ENCODE measurements around the gene LIMCH1. TPM values are rescaled to one million over a fixed set of nuclear protein-coding genes. Genes with fewer than 3 reads are reported as not detected.
A peak's percentile ranks its signal among the peaks of the same experiment; 100 is the strongest.

The LIMCH1 gene
- total RNA-seq, 2 experiments from 2014 or later, result not detected

DNA sequence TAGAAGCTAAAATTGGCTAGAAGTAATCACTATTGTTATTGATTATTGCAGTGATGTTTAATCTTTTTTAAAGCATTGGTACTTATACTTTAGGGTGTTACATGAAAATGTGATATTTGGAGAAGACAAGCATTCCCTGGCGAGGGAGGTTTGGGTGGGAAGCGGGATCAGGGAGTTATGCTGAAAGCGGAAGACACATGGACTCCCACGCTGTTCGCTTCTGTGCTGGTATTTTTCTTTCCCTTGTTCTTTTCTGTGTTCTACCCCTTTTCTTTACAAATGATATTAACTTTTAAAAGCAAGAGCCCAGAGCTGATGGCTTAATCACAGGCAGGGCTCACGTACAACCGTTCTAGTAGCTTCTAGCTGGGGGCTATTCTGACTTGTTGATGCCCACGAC is 148.9 kb downstream of the LIMCH1 start:
- Histone ChIP-seq H3K4me1 (ENCODE audit: insufficient read depth, low read length, poor library complexity, severe bottlenecking) (no peaks in the 10 kb centered on the region), H3K4me2 (ENCODE audit: low read length) (no peak overlapping the region), H4K20me1 (ENCODE audit: insufficient read depth, low read length) (no peaks in the 10 kb centered on the region), H3K9me3 (ENCODE audit: low read length) (no peaks in the 10 kb centered on the region), H3K79me2 (ENCODE audit: insufficient read depth, low read depth, low read length) (no peaks in the 10 kb centered on the region), H2AFZ (ENCODE audit: low read length) (no peak overlapping the region), H3K36me3 (ENCODE audit: insufficient read depth, low read length) (no peaks in the 10 kb centered on the region), H3K27ac (ENCODE audit: low read depth, low read length, poor library complexity, severe bottlenecking) (no peak overlapping the region), H3K9me2 (ENCODE audit: insufficient read depth, low read length) (no peaks in the 10 kb centered on the region), H3K4me3 (ENCODE audit: low read depth, low read length, poor library complexity, severe bottlenecking) (no peak overlapping the region)
- DNase-seq (ENCODE audit: low spot score), result no peak
- no TSS peak for BruUV-seq (replicated peaks)
- TF ChIP-seq EZH2phosphoT487 (IDR thresholded peaks at IDR 0.05; ENCODE audit: borderline replicate concordance, low read depth, low read length), result no peak
- TF ChIP-seq, protein P1, sequence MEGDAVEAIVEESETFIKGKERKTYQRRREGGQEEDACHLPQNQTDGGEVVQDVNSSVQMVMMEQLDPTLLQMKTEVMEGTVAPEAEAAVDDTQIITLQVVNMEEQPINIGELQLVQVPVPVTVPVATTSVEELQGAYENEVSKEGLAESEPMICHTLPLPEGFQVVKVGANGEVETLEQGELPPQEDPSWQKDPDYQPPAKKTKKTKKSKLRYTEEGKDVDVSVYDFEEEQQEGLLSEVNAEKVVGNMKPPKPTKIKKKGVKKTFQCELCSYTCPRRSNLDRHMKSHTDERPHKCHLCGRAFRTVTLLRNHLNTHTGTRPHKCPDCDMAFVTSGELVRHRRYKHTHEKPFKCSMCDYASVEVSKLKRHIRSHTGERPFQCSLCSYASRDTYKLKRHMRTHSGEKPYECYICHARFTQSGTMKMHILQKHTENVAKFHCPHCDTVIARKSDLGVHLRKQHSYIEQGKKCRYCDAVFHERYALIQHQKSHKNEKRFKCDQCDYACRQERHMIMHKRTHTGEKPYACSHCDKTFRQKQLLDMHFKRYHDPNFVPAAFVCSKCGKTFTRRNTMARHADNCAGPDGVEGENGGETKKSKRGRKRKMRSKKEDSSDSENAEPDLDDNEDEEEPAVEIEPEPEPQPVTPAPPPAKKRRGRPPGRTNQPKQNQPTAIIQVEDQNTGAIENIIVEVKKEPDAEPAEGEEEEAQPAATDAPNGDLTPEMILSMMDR (conservative IDR thresholded peaks at IDR 0.05; ENCODE audit: low read length), result no peak
- ChIA-PET CTCF (ENCODE audit: unreplicated experiment) (no interaction called here), POLR2A (interaction anchor here (0.5 kb wide), 1 partner anchor 16 kb away, joined by 4 read pairs; no protein-coding TSS in a partner anchor)
- intact Hi-C loops (cut with micrococcal nuclease; ENCODE audit: unreplicated experiment), result no loop called here

DNA sequence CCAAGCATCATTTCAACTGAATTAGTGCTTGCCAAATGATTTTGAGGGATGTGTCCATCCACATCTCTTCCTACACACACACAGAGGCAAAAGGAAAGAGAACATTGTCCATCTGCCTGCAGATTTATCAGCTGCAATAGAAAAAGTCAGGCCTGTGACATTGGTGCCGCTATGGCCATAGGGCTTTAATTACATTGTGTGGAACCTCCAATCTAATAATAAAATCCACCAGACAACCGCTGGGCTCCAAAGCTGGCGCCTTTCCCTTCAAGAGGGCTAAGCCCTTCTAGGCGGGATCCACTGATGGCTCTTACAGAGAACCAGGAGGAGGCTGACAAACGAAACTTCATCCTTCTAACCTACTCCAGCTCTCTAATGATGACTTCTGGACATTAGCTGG is 150.0 kb downstream of the LIMCH1 start:
- no peaks in the 10 kb centered on the region for H3K9me2 ChIP-seq (ENCODE audit: insufficient read depth, low read length)
- no TSS peak for BruUV-seq (replicated peaks)
- H3K79me2 ChIP-seq (ENCODE audit: insufficient read depth, low read depth, low read length), result no peaks in the 10 kb centered on the region
- H3K4me1 ChIP-seq (ENCODE audit: insufficient read depth, low read length, poor library complexity, severe bottlenecking), result no peaks in the 10 kb centered on the region
- ChIA-PET POLR2A (interaction anchor here (0.7 kb wide), 1 partner anchor 157 kb away, joined by 4 read pairs; no protein-coding TSS in a partner anchor), CTCF (ENCODE audit: unreplicated experiment) (no interaction called here)
- no peak overlapping the region for H3K4me3 ChIP-seq (ENCODE audit: low read depth, low read length, poor library complexity, severe bottlenecking)
- H3K4me2 ChIP-seq (ENCODE audit: low read length), result no peak overlapping the region
- intact Hi-C loops (cut with micrococcal nuclease; ENCODE audit: unreplicated experiment), result no loop called here
- no peaks in the 10 kb centered on the region for H3K9me3 ChIP-seq (ENCODE audit: low read length)
- H4K20me1 ChIP-seq (ENCODE audit: insufficient read depth, low read length), result no peaks in the 10 kb centered on the region
- TF ChIP-seq EZH2phosphoT487 (IDR thresholded peaks at IDR 0.05; ENCODE audit: borderline replicate concordance, low read depth, low read length), result no peak
- TF ChIP-seq, protein P1 (conservative IDR thresholded peaks at IDR 0.05; ENCODE audit: low read length), result no peak
- no peak overlapping the region for H3K27ac ChIP-seq (ENCODE audit: low read depth, low read length, poor library complexity, severe bottlenecking)
- no peak overlapping the region for H2AFZ ChIP-seq (ENCODE audit: low read length)
- no peak for DNase-seq (ENCODE audit: low spot score)
- H3K36me3 ChIP-seq (ENCODE audit: insufficient read depth, low read length), result no peaks in the 10 kb centered on the region

DNA sequence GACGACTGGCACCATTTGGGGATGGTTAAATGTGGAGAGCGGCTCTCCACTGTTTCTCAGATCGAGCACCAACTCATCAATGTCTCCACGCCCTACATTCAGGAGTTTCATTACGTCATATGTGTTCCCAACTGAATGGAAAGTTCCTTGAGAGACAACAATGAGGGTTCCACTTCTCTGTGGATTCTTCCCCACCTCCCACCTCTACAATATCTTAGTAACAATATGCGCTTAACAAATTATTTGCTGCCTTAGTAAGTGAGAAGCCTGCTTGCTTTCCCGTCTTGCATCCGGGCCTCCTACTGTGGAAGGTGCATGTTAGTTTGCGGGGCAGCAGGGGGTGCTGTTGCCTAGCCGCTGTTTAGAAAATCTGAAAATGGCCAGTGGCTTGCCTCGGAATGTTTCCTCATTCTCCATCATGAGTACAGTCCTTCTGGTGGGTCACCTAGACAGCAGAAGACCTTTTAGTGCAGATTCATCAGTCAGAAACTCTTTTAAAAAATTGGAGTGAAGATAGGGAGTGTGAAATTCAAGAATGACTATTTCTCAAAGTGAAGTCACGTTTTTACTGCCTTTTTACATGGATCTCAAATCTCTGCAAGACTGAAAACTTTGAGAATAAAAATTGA is 154.9 kb downstream of the LIMCH1 start:
- BruUV-seq (replicated peaks), result no TSS peak
- Histone ChIP-seq H3K9me3 (ENCODE audit: low read length) (no peaks in the 10 kb centered on the region), H3K27ac (ENCODE audit: low read depth, low read length, poor library complexity, severe bottlenecking) (no peak overlapping the region), H3K36me3 (ENCODE audit: insufficient read depth, low read length) (no peaks in the 10 kb centered on the region), H3K4me1 (ENCODE audit: insufficient read depth, low read length, poor library complexity, severe bottlenecking) (no peaks in the 10 kb centered on the region), H3K4me2 (ENCODE audit: low read length) (no peak overlapping the region), H4K20me1 (ENCODE audit: insufficient read depth, low read length) (no peaks in the 10 kb centered on the region), H3K4me3 (ENCODE audit: low read depth, low read length, poor library complexity, severe bottlenecking) (no peak overlapping the region), H3K79me2 (ENCODE audit: insufficient read depth, low read depth, low read length) (no peaks in the 10 kb centered on the region), H2AFZ (ENCODE audit: low read length) (no peak overlapping the region), H3K9me2 (ENCODE audit: insufficient read depth, low read length) (no peaks in the 10 kb centered on the region)
- CTCF ChIA-PET (ENCODE audit: unreplicated experiment), result no interaction called here
- TF ChIP-seq EZH2phosphoT487 (IDR thresholded peaks at IDR 0.05; ENCODE audit: borderline replicate concordance, low read depth, low read length), result no peak
- TF ChIP-seq, protein P1 (conservative IDR thresholded peaks at IDR 0.05; ENCODE audit: low read length), result peak; percentile 92
- DNase-seq (ENCODE audit: low spot score), result peak; percentile 48
- intact Hi-C loops (cut with micrococcal nuclease; ENCODE audit: unreplicated experiment), result loop anchor here (1.0 kb wide), 2 partner anchors 190 to 195 kb away; no protein-coding TSS in a partner anchor
- POLR2A ChIA-PET, result interaction anchor here (0.6 kb wide), 1 partner anchor 26 kb away, joined by 3 read pairs; no protein-coding TSS in a partner anchor
